Neural crest cell (in vitro differentiated cells): ENCODE data around the gene BMP4. TPM values are rescaled to one million over a fixed set of nuclear protein-coding genes. Genes with fewer than 3 reads are reported as not detected.

Experiments used
- DNase-seq: peaks from one replicate; pipeline ENCODE4 v3.0.0; 2021; ENCODE audit warnings: low read depth, mixed read lengths, low spot score
- H3K27ac Mint-ChIP-seq: one replicate; pipeline ENCODE4 v1.8.0; 2021; ENCODE audit warnings: mild to moderate bottlenecking, mixed read lengths; ENCODE audit not compliant: unreplicated experiment
- H3K27me3 Mint-ChIP-seq: 2 replicates; pipeline ENCODE4 v1.8.0; 2021; ENCODE audit warnings: low read depth, mild to moderate bottlenecking, mixed read lengths
- H3K36me3 Mint-ChIP-seq: 2 replicates; pipeline ENCODE4 v1.8.0; 2021; ENCODE audit warnings: low read depth, mild to moderate bottlenecking, mixed read lengths
- H3K4me1 Mint-ChIP-seq: 2 replicates; pipeline ENCODE4 v1.8.0; 2021; ENCODE audit warnings: mixed read lengths
- H3K4me3 Mint-ChIP-seq: one replicate; pipeline ENCODE4 v1.8.0; 2021; ENCODE audit warnings: mild to moderate bottlenecking, mixed read lengths
- H3K9me3 Mint-ChIP-seq: 2 replicates; pipeline ENCODE4 v1.8.0; 2021; ENCODE audit warnings: mixed read lengths
- CTCF ChIP-seq: fragments of 200-600 bp; sonication (generic); conservative IDR thresholded peaks from 2 replicates; pipeline ENCODE4 v1.5.0; 2021; ENCODE audit warnings: antibody characterized with exemption, mild to moderate bottlenecking
- total RNA-seq: library from RNA; stranded (reverse); gene quantifications from 2 replicates; pipeline ENCODE4 v1.2.1, GENCODE V29; 2021

The BMP4 gene
- total RNA-seq, 1 donor from 2014 or later = 1.1 TPM

GRCh38 chr14:53951627-53952303 is 4.9 kb downstream of the BMP4 start:
- no peak for TF ChIP-seq CTCF
- no peak for DNase-seq
- peaks cover 48% of the 10 kb centered on the region for H3K4me1 Mint-ChIP-seq
- H3K4me3 Mint-ChIP-seq = peak overlapping the region; percentile 89
- no peaks in the 10 kb centered on the region for H3K9me3 Mint-ChIP-seq
- H3K27ac Mint-ChIP-seq = no peak overlapping the region
- peaks cover 98% of the 10 kb centered on the region for H3K27me3 Mint-ChIP-seq
- no peaks in the 10 kb centered on the region for H3K36me3 Mint-ChIP-seq

GRCh38 chr14:53951243-53951626 is 5.4 kb downstream of the BMP4 start:
- no peak for TF ChIP-seq CTCF
- H3K9me3 Mint-ChIP-seq = no peaks in the 10 kb centered on the region
- no peak overlapping the region for H3K27ac Mint-ChIP-seq
- no peaks in the 10 kb centered on the region for H3K36me3 Mint-ChIP-seq
- no peak for DNase-seq
- H3K27me3 Mint-ChIP-seq = peaks cover 96% of the 10 kb centered on the region
- peaks cover 47% of the 10 kb centered on the region for H3K4me1 Mint-ChIP-seq
- H3K4me3 Mint-ChIP-seq = peak overlapping the region; percentile 60

GRCh38 chr14:53950031-53950793 is 6.4 kb downstream of the BMP4 start:
- no peak for DNase-seq
- Mint-ChIP-seq H3K27ac (no peak overlapping the region), H3K4me3 (peak overlapping the region; percentile 60), H3K27me3 (peaks cover 96% of the 10 kb centered on the region), H3K36me3 (no peaks in the 10 kb centered on the region), H3K4me1 (peaks cover 39% of the 10 kb centered on the region), H3K9me3 (no peaks in the 10 kb centered on the region)
- TF ChIP-seq CTCF = no peak

- no peaks in the 10 kb centered on the region for H3K36me3 Mint-ChIP-seq
- peaks cover 96% of the 10 kb centered on the region for H3K27me3 Mint-ChIP-seq
These were observed 7.4 kb downstream of the BMP4 start for GRCh38 chr14:53949201-53949600.

More at GRCh38 chr14:53949201-53949600, 7.4 kb downstream of the BMP4 start:
- H3K9me3 Mint-ChIP-seq = no peaks in the 10 kb centered on the region
- TF ChIP-seq CTCF = no peak
- peaks cover 34% of the 10 kb centered on the region for H3K4me1 Mint-ChIP-seq
- no peak for DNase-seq
- H3K4me3 Mint-ChIP-seq = peak overlapping the region; percentile 31
- H3K27ac Mint-ChIP-seq = no peak overlapping the region
